HuH-7 (cell line): ENCODE data around the gene GP5.

Experiments
- DNase-seq: peaks from one replicate; pipeline ENCODE4 v3.0.0; 2011; ENCODE audit warnings: low spot score

Gene GP5

DNA sequence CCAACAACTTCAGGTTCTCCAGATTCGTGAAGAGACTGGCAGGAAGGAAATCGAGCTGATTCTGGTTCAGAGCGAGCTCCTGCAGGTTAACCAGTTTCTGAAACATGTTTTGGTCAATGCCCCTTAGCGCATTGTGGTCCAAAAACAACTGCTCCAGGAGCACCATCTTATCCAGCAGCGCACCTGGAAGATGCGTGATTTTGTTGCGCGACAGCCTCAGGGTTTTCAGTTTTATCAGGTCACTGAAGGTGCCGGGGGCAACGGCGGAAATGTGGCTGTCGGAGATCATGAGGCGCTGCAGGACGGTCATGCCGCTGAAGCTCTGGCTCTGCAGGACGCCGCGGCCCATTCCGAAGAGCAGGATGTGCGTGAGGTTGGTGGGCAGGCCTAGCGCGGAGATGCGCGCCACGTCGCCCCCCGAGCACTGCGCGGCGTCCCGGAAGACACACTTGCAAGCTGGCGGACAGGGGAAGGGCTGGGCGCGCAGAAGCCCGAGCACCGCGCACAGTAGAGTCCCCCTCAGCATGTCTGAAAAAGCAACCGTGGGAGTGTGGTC, 1.2 kb downstream of the GP5 start:
- DNase-seq: no peak

DNA sequence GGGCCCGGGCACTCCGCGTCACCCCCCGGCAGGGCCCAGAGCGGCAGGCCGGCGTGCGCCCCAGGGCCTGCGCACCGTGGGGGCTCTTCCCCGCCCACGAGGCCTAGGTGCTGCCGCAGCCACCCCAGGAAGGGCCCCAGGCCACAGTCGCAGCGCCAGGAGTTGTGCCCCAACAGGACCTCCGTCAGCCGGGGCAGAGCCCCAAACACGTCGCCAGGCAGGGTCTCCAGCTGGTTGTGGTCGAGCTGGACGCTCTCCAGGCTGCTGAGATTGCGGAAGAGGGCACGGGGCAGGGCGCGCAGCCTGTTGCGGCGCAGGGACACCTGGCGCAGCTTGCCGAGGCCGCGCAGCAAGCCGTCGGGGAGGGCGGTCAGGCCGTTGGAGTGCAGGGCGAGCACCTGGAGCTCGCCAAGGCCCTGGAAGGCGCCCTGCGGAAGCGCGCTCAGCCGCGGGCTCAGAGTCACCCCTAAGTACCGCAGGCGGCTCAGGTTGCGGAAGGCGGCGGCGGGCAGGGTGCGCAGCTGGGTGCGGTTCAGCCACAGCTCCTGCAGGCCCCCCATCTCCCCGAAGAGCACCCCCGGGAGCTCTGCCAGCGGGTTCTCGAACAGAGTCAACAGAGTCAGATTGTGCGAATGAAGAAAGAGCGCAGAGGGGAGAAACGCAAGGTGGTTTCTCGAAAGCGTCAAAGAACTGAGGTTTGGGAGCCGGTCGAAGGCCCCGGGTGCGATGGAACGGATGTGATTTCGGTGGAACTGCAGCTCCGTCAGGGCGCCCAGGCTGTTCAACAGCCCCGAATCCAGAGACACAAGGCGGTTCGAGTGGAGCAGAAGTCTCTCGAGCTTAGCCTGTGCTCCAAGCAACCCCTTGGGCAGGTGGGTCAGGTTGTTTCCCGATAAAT, 2.0 kb downstream of the GP5 start:
- DNase-seq: no peak

DNA sequence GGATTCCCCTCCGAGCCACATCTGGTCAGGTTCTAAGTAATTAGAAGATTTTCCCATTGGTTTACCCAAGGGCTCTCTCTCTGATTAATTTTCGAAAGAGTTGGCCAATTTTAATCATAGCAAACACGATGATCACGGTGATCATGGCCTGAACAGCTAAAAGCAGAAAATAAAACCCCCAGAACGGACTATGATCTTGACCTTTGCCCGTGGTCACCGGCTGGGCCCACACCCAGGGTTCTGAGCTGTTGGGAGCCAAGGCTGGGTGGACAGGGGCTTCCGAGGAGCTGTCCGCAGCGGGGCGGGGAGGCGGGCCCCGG, 2.6 kb downstream of the GP5 start:
- DNase-seq: no peak

DNA sequence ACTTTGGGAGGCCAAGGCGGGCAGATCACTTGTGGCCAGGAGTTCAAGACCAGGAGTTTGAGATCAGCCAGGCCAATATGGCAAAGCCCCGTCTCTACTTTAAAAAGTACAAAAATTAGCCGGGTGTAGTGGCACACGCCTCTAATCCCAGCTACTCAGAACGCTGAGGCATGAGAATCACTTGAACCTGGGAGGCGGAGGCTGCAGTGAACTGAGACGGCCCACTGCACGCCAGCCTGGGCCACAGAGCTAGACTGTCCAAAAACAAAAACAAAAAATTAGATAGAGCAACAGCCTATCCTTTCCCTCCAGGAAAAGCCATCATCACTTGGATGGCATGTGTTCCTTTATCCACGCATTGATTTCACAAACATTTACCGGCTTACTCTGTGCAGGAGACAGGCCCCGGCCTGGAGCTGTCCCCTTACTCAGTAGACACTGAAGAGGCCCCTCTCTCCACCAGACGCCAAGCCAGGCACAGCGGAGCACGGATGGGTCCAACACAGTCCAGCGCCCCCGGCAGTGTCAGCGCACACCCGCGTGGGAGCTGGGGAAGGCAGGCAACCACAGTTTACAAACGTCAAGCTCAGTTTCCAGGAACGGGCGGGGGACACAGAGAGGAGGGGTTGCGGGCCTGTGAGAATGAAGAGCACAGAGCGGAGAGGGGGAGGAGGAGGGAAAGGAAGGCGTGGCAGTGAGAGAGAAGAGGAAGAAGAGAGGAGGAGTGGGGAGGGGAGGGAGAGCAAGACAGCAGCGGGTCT, 3.1 kb downstream of the GP5 start:
- DNase-seq: no peak

- DNase-seq: peak; percentile 46
Measured at GRCh38 chr3:194395212-194395611, 3.9 kb downstream of the GP5 start.

DNA sequence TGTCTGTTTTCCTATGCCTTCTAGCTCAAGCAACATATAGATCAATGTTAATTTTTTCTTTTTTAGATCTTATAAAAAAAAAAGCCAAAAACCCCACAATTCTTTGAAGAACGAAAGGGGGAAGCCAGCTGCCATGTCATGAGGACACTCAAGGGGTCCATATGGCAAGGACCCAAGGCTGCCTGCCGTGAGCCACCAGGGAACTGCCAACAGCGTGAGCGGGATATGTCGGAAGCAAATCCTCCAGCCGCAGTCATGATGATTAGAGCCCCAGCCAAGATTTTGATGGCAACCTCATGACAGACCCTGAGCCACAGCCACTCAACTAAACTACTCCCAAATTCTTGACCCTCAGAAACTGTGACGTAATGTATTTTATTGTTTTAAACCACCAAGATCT, 6.5 kb downstream of the GP5 start:
- no peak for DNase-seq

- DNase-seq: no peak
Measured at GRCh38 chr3:194390835-194391234, 8.2 kb downstream of the GP5 start.

- DNase-seq: no peak
Measured at GRCh38 chr3:194389269-194389668, 9.8 kb downstream of the GP5 start.

GRCh38 chr3:194387926-194388418, 11.1 kb downstream of the GP5 start:
- no peak for DNase-seq

GRCh38 chr3:194387276-194387675, 11.8 kb downstream of the GP5 start:
- DNase-seq: no peak

GRCh38 chr3:194386648-194387047, 12.4 kb downstream of the GP5 start:
- DNase-seq: no peak

DNA sequence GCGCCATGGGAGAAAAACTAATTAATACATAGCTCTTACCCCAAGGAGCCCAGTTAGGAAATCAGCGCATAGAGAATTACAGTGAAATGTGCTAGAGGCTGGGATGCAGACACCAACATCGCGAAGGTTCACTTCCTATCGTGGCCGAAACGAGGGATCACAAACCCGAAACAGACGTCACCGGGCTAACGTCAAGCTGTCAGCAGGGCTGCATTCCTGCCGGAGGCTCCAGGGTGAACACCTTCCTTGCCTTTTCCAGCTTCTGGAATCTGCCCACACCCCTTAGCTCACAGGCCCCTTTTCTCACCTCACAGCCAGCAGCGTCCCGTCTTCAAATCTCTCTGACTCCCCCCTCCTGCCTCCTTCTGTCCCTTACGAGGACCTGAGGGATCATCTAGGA, 13.0 kb downstream of the GP5 start:
- no peak for DNase-seq

DNA sequence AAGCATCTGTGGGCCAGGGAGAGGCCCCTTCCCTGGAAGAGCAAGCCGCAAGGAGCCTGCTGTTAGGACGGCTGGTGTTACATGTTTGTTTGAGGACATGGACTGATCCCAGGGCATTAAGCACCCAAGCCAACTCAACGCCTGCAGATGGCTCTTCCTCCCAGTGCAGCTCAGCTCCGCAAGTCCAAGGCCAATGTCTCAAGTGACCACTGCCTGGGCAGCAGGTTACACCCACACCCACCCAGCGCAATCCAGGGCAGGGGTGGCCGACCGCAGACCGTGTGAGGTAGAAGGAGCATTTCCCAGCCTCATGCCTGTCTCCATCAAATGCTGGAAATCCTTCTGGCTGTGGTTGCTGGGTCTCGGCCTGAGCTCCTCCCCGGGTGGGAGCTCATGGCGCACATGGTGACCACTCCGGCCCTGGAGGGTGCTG, 14.5 kb downstream of the GP5 start:
- no peak for DNase-seq

GRCh38 chr3:194384156-194384555, 14.9 kb downstream of the GP5 start:
- DNase-seq: no peak

DNA sequence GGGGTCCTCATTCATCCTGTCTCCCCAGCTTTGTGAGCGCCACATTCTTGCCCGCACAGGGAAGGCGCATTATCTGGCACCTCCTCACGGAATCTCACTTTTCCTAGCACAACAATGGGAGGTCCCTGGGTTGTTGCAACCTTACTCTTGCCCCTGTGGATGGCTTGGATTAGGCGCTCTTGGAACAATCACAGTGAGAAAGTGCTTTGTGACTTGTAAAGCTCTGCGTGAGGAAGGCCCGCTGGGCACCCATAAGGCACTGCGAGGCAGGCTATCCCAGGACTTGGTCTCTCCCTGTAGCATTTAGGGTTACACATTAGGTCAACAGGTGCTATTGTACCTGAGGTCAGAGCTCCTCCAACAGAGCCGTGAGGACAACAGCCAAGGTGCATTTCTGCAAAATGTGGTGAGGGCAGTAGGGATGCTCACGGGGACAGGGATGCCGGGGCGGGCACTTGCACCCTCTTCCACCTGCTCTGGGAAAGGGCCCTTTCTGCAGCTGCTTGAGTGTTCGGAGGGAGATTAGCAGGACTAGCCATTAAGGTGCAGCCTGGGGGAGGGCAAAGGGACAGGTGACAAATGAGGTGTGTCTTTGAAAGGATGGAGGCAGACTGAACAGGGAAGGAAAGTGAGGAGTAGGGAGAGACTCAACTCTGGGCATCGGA, 15.7 kb downstream of the GP5 start:
- no peak for DNase-seq

DNA sequence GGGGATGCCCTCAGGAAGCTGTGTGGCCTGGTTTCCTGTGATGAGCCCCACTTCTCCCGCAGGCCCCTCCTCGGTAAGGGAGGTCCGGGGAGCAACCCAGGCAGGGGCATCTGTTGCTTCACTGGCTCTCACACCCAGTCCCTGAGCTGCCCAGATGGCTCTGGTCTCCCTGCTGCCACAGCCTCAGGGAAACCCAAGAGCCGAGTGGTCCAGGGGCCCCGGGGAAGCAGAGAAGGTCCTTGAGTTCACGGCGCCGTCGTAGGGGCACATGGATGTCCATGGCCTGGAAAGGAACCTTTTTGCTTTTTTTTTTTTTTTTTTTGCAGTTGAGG, 16.2 kb downstream of the GP5 start:
- no peak for DNase-seq

DNA sequence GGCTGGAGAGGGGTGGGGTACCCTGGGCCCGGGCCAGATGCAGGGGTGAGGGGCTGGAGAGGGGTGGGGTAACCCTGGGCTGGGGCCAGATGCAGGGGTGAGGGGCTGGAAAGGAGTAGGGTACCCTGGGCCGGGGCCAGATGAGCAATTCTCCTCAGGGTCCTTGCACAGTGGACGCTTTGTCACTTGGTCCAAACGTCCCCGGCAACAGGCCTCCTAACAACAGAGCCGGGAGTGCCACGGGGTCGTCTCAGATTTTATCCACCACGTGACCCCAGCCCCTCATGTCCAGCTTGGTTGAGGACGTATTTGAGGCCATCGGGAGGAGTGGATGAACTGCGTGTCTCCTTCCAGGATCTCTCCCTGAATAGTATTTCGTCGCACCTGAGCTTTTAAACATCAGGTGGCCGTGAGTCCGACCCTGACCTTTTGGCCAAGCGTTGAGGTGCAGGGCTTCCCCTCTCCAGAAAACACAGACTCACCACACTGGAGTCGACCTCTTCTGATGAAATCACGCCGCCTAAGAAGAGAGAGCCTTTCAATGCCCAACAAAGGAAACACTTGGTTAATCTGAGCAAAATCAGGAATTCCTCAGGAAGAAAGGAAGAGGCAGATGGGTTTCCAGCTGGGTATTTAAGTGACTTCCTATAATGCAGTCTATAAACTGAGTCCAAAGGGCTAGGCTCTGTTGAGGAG, 16.7 kb downstream of the GP5 start:
- DNase-seq: no peak

DNA sequence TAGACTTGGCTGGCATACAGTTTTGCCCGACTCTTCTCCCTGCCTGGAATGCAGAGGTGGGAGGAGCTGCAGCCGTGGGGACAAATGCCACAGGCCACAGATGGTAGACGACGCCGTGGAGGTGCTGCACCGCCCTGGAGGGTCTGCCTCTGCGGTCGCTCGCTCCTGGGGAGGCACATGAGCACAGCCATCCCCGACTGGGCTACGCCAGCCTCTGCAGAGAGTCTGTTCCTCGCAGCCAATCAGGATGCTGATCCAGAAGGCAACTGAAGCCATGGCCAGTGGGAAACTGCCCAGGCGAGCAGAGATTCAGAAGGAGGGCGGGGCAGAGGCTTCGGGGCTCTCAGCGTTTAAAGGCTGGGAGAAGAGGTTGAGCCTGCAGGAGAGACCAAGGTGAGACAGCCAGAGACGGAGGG, 17.6 kb downstream of the GP5 start:
- DNase-seq: no peak

DNA sequence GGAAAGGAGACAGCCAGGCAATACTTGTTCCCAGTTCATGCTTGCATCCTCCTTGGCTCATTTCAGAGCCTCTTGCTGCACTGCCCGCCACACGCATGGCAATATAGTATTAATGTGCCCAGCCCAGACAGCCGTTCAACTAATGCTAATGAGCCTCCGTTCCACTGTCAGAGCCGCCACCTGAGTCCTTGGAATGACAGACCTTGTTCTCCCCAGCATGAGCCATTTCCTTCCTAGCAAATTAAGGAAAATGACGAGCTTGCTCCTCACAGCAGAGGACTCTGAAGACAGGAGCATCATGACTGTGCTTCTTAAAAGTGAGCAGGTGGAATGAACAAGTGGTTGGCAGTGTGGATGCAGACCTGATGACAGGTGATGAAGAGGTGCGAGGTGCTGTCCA, 18.7 kb downstream of the GP5 start:
- DNase-seq: no peak

DNA sequence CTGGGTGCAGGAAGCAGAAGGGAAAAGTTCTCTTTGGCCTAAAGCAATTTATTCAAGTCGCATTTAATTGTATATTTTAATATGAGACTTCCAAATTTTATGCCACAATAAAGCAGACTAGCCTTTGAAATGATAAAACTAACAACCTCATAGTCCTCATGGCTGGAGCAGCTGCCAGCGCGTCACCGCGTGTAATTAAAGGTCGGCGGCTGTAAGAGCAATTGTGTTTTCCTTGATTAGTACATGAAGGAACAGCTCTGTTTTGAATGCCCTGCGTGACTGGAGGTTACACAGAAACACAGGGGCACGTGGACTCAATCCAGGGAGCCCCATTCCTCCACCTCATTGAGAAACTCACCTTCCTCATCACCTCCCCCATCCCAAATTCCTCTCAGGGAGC, 19.4 kb downstream of the GP5 start:
- no peak for DNase-seq

GRCh38 chr3:194379231-194379630, 19.8 kb downstream of the GP5 start:
- DNase-seq: no peak

DNA sequence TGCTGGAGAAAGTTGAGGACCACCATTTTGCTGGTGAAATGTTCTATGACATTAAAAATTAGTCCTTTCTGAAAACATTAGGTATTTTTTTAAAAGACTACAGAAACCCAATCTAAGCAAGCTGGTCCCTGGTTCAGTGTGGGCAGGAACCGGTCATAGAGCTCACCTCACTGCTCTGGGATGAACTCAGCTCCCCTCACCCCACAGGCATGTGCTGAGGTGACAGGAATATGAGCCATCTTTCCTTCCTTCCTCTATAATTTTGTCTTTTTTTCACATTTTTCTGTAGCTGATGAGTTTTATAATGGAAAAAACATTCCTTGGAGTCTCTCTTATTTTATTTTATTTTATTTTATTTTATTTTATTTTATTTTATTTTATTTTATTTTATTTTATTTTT, 21.4 kb downstream of the GP5 start:
- DNase-seq: no peak
